AG10803 (cell line): ENCODE data around the gene EPB41L1.

Experiments used
- DNase-seq: peaks from one replicate; pipeline ENCODE4 v3.0.0; 2010; ENCODE audit warnings: low read depth
- H3K4me3 ChIP-seq: 2 replicates; pipeline ENCODE4 v1.5.1; 2011; ENCODE audit warnings: mild to moderate bottlenecking, low read length, control low read depth
- CTCF ChIP-seq: conservative IDR thresholded peaks from 2 replicates; pipeline ENCODE4 v1.5.1; 2011; ENCODE audit warnings: mild to moderate bottlenecking, low read length, control low read depth, inconsistent platforms

EPB41L1 gene

GRCh38 chr20:36149012-36149411, 5.5 kb upstream of the EPB41L1 start:
- DNase-seq: no peak
- TF ChIP-seq CTCF: no peak
- no peak overlapping the region for H3K4me3 ChIP-seq

GRCh38 chr20:36149469-36149868, 5.1 kb upstream of the EPB41L1 start:
- DNase-seq: no peak
- TF ChIP-seq CTCF: no peak
- no peak overlapping the region for H3K4me3 ChIP-seq

GRCh38 chr20:36150489-36150846, 4.1 kb upstream of the EPB41L1 start:
- TF ChIP-seq CTCF: no peak
- DNase-seq: no peak

GRCh38 chr20:36150847-36151539, 3.5 kb upstream of the EPB41L1 start:
- H3K4me3 ChIP-seq: no peak overlapping the region
- no peak for DNase-seq
- TF ChIP-seq CTCF: no peak

More at GRCh38 chr20:36150489-36150846, 4.1 kb upstream of the EPB41L1 start:
- no peak overlapping the region for H3K4me3 ChIP-seq

GRCh38 chr20:36152261-36152660, 2.3 kb upstream of the EPB41L1 start:
- no peak overlapping the region for H3K4me3 ChIP-seq
- no peak for TF ChIP-seq CTCF
- no peak for DNase-seq

- no peak for TF ChIP-seq CTCF
- H3K4me3 ChIP-seq: no peak overlapping the region
- DNase-seq: no peak
These were observed 1.3 kb upstream of the EPB41L1 start for GRCh38 chr20:36153204-36153603.
